Lower leg skin (tissue), 3 donors: ENCODE measurements around the gene DLGAP1.

Experiments
- POLR2A ChIP-seq, 2 donors: fragments of 450-650 bp; IDR thresholded peaks; one replicate each; pipeline ENCODE4 v1.6.1; 2016 to 2017; ENCODE audit warnings: antibody characterized with exemption in 2 of 2, mild to moderate bottlenecking in 1 of 2, moderate library complexity in 1 of 2
- TF ChIP-seq, protein P1 (sequence below), 3 donors: fragments of 450-650 bp; IDR thresholded peaks; one replicate each; pipeline ENCODE4 v1.5.1; 2016; ENCODE audit warnings: antibody characterized with exemption in 3 of 3, mild to moderate bottlenecking in 3 of 3, moderate library complexity in 2 of 3

DNA sequence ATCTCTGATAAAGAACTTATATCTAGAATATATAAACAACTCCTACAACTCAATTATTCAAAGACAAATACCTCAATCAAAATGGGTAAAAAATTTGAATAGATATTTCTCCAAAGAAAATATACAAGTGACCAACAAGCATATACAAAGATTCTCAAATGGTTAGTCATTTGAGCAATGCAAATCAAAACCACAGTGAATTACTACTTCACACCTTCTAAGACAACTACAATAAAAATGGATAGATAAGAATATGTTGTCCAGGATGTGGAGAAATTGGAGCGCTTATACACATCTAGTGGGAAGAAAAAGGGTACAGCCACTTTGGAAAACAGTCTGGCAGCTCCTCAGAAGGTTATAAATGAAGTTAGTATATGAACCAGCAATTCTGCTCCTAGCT lies 672.2 kb downstream of the DLGAP1 start:
- TF ChIP-seq, protein P1, sequence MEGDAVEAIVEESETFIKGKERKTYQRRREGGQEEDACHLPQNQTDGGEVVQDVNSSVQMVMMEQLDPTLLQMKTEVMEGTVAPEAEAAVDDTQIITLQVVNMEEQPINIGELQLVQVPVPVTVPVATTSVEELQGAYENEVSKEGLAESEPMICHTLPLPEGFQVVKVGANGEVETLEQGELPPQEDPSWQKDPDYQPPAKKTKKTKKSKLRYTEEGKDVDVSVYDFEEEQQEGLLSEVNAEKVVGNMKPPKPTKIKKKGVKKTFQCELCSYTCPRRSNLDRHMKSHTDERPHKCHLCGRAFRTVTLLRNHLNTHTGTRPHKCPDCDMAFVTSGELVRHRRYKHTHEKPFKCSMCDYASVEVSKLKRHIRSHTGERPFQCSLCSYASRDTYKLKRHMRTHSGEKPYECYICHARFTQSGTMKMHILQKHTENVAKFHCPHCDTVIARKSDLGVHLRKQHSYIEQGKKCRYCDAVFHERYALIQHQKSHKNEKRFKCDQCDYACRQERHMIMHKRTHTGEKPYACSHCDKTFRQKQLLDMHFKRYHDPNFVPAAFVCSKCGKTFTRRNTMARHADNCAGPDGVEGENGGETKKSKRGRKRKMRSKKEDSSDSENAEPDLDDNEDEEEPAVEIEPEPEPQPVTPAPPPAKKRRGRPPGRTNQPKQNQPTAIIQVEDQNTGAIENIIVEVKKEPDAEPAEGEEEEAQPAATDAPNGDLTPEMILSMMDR (IDR thresholded peaks at IDR 0.05), result no peak
- TF ChIP-seq POLR2A (IDR thresholded peaks at IDR 0.05), result no peak
